HEK293 (cell line): ENCODE results near the gene KRT82.

Experiments used
- CTCF ChIA-PET: fragments of 350-600 bp; formaldehyde crosslinking; extraction: SDS; loops from one replicate; lab custom pipeline; 2021; ENCODE audit warnings: antibody characterized with exemption; lab: Yijun Ruan, JAX
- POLR2A ChIA-PET: fragments of 300-600 bp; formaldehyde crosslinking; extraction: SDS; loops from one replicate; lab custom pipeline; 2020; ENCODE audit warnings: antibody characterized with exemption, inconsistent platforms; lab: Yijun Ruan, JAX
- H3K27ac ChIP-seq: fragments of 200-500 bp; sonication (Bioruptor generic); 2 replicates; pipeline ENCODE4 v1.5.1; 2014; ENCODE audit warnings: low read depth, low read length, control low read depth, inconsistent platforms; ENCODE audit errors: extremely low read depth
- H3K36me3 ChIP-seq, 2 experiments: fragments of 200-500 bp in 1 of 2; sonication (Bioruptor generic) in 1 of 2; 1 replicate in 1 of 2; 2 replicates in 1 of 2; pipeline ENCODE4 v1.5.1; 2014 to 2017; ENCODE audit warnings: inconsistent platforms in 2 of 2, low read length in 2 of 2; ENCODE audit not compliant: control insufficient read depth in 2 of 2, insufficient read depth in 1 of 2
- H3K4me1 ChIP-seq: fragments of 200-500 bp; sonication (Bioruptor generic); 2 replicates; pipeline ENCODE4 v1.5.1; 2014; ENCODE audit warnings: mild to moderate bottlenecking, low read length, inconsistent platforms; ENCODE audit not compliant: control insufficient read depth, insufficient read depth
- H3K4me3 ChIP-seq: 2 replicates; pipeline ENCODE4 v1.5.1; 2011; ENCODE audit warnings: low read depth, mild to moderate bottlenecking, control low read depth, low read length, moderate library complexity
- H3K9me3 ChIP-seq: fragments of 200-500 bp; sonication (Bioruptor generic); 2 replicates; pipeline ENCODE4 v1.5.1; 2014; ENCODE audit warnings: low read depth, low read length, inconsistent platforms; ENCODE audit not compliant: control insufficient read depth, insufficient read depth
- AEBP2 ChIP-seq: fragments of 450-650 bp; formaldehyde crosslinking; IDR thresholded peaks from 2 replicates; pipeline ENCODE4 v1.5.1; 2016; ENCODE audit warnings: missing biosample characterization, missing genetic modification characterization, borderline replicate concordance
- BCL11A ChIP-seq: fragments of 450-650 bp; formaldehyde crosslinking; IDR thresholded peaks from 2 replicates; pipeline ENCODE4 v1.5.1; 2016; ENCODE audit warnings: low read depth, missing biosample characterization, missing genetic modification characterization
- EGR2 ChIP-seq: fragments of 450-650 bp; formaldehyde crosslinking; IDR thresholded peaks from 2 replicates; pipeline ENCODE4 v1.5.1; 2016; ENCODE audit warnings: low read depth, missing biosample characterization, missing genetic modification characterization
- GLIS1 ChIP-seq: fragments of 450-650 bp; formaldehyde crosslinking; IDR thresholded peaks from 2 replicates; pipeline ENCODE4 v1.5.1; 2016; ENCODE audit warnings: missing biosample characterization, missing genetic modification characterization
- KLF7 ChIP-seq: fragments of 450-650 bp; formaldehyde crosslinking; IDR thresholded peaks from 2 replicates; pipeline ENCODE4 v1.5.1; 2016; ENCODE audit warnings: missing biosample characterization, missing genetic modification characterization, borderline replicate concordance
- SP3 ChIP-seq: fragments of 450-650 bp; formaldehyde crosslinking; IDR thresholded peaks from 2 replicates; pipeline ENCODE4 v1.5.1; 2016; ENCODE audit warnings: missing biosample characterization, missing genetic modification characterization
- TRIM28 ChIP-seq: IDR thresholded peaks from 2 replicates; pipeline ENCODE4 v1.6.1; 2011; ENCODE audit warnings: low read length, control low read depth, borderline replicate concordance
- YY2 ChIP-seq: fragments of 450-650 bp; formaldehyde crosslinking; IDR thresholded peaks from 2 replicates; pipeline ENCODE4 v1.5.1; 2016; ENCODE audit warnings: missing biosample characterization, missing genetic modification characterization
- ZBTB17 ChIP-seq: fragments of 450-650 bp; formaldehyde crosslinking; IDR thresholded peaks from 2 replicates; pipeline ENCODE4 v1.5.1; 2016; ENCODE audit warnings: missing biosample characterization, missing genetic modification characterization
- ZNF223 ChIP-seq: fragments of 450-650 bp; formaldehyde crosslinking; IDR thresholded peaks from 2 replicates; pipeline ENCODE4 v1.5.1; 2016; ENCODE audit warnings: missing biosample characterization, missing genetic modification characterization
- ZNF350 ChIP-seq: fragments of 450-650 bp; formaldehyde crosslinking; IDR thresholded peaks from 2 replicates; pipeline ENCODE4 v1.5.0; 2017; ENCODE audit warnings: missing biosample characterization, mild to moderate bottlenecking, missing genetic modification characterization
- ZNF544 ChIP-seq: fragments of 450-650 bp; formaldehyde crosslinking; IDR thresholded peaks from 2 replicates; pipeline ENCODE4 v1.5.0; 2017; ENCODE audit warnings: missing biosample characterization, missing genetic modification characterization
- ZNF654 ChIP-seq: fragments of 450-650 bp; formaldehyde crosslinking; IDR thresholded peaks from 2 replicates; pipeline ENCODE4 v1.5.1; 2016; ENCODE audit warnings: low read depth, missing biosample characterization, missing genetic modification characterization
- ZNF747 ChIP-seq: fragments of 450-650 bp; formaldehyde crosslinking; IDR thresholded peaks from 2 replicates; pipeline ENCODE4 v1.5.1; 2016; ENCODE audit warnings: missing biosample characterization, missing genetic modification characterization
- ZNF768 ChIP-seq: fragments of 450-650 bp; formaldehyde crosslinking; IDR thresholded peaks from 2 replicates; pipeline ENCODE4 v1.5.1; 2018; ENCODE audit warnings: missing biosample characterization, mild to moderate bottlenecking, missing genetic modification characterization
- ZNF791 ChIP-seq: fragments of 450-650 bp; formaldehyde crosslinking; IDR thresholded peaks from 2 replicates; pipeline ENCODE4 v1.5.1; 2016; ENCODE audit warnings: missing biosample characterization, missing genetic modification characterization
- TF ChIP-seq, protein P1 (sequence below): fragments of 450-650 bp; formaldehyde crosslinking; IDR thresholded peaks from 2 replicates; pipeline ENCODE4 v1.5.1; 2016; ENCODE audit warnings: missing biosample characterization, missing genetic modification characterization
- TF ChIP-seq, protein P2 (sequence below): fragments of 450-650 bp; formaldehyde crosslinking; IDR thresholded peaks from 2 replicates; pipeline ENCODE4 v1.5.1; 2016; ENCODE audit warnings: missing biosample characterization, missing genetic modification characterization
- TF ChIP-seq, protein P3 (sequence below): fragments of 450-650 bp; formaldehyde crosslinking; IDR thresholded peaks from 2 replicates; pipeline ENCODE4 v1.5.1; 2016; ENCODE audit warnings: missing biosample characterization, missing genetic modification characterization, low read depth
- TF ChIP-seq, protein P4 (sequence below): fragments of 450-650 bp; formaldehyde crosslinking; IDR thresholded peaks from 2 replicates; pipeline ENCODE4 v1.5.1; 2016; ENCODE audit warnings: missing biosample characterization, missing genetic modification characterization

KRT82 gene

GRCh38 chr12:52380271-52380694 lies 25.9 kb downstream of the KRT82 start:
- Histone ChIP-seq H3K9me3 (no peaks in the 10 kb centered on the region), H3K4me3 (no peak overlapping the region), H3K4me1 (no peaks in the 10 kb centered on the region), H3K27ac (no peak overlapping the region), H3K36me3 (no peaks in the 10 kb centered on the region)
- ChIA-PET POLR2A (no interaction called here), CTCF (interaction anchor here (0.6 to 3.3 kb wide), 19 partner anchors 9 to 505 kb away, joined by 3 to 19 read pairs (median 6); no protein-coding TSS in a partner anchor)
- TF ChIP-seq, protein P1, sequence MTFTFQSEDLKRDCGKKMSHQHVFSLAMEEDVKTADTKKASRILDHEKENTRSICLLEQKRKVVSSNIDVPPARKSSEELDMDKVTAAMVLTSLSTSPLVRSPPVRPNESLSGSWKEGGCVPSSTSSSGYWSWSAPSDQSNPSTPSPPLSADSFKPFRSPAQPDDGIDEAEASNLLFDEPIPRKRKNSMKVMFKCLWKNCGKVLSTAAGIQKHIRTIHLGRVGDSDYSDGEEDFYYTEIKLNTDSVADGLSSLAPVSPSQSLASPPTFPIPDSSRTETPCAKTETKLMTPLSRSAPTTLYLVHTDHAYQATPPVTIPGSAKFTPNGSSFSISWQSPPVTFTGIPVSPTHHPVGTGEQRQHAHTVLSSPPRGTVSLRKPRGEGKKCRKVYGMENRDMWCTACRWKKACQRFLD (tag by site-specific recombination) = no peak
- TF ChIP-seq, protein P2, sequence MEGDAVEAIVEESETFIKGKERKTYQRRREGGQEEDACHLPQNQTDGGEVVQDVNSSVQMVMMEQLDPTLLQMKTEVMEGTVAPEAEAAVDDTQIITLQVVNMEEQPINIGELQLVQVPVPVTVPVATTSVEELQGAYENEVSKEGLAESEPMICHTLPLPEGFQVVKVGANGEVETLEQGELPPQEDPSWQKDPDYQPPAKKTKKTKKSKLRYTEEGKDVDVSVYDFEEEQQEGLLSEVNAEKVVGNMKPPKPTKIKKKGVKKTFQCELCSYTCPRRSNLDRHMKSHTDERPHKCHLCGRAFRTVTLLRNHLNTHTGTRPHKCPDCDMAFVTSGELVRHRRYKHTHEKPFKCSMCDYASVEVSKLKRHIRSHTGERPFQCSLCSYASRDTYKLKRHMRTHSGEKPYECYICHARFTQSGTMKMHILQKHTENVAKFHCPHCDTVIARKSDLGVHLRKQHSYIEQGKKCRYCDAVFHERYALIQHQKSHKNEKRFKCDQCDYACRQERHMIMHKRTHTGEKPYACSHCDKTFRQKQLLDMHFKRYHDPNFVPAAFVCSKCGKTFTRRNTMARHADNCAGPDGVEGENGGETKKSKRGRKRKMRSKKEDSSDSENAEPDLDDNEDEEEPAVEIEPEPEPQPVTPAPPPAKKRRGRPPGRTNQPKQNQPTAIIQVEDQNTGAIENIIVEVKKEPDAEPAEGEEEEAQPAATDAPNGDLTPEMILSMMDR (tag by site-specific recombination) = peak; percentile 19; the same call in 1 of the 2 replicates
- TF ChIP-seq ZBTB17 (tag by site-specific recombination) (no peak), ZNF654 (tag by site-specific recombination) (peak; percentile 18), ZNF791 (tag by site-specific recombination) (no peak)

GRCh38 chr12:52379536-52379935 lies 26.6 kb downstream of the KRT82 start:
- H3K4me3 ChIP-seq = no peak overlapping the region
- H3K9me3 ChIP-seq = no peaks in the 10 kb centered on the region
- ChIA-PET CTCF (interaction anchor here (0.5 to 3.3 kb wide), 16 partner anchors 9 to 545 kb away, joined by 3 to 19 read pairs (median 6); no protein-coding TSS in a partner anchor), POLR2A (no interaction called here)
- H3K4me1 ChIP-seq = no peaks in the 10 kb centered on the region
- no peaks in the 10 kb centered on the region for H3K36me3 ChIP-seq
- TF ChIP-seq, protein P3, sequence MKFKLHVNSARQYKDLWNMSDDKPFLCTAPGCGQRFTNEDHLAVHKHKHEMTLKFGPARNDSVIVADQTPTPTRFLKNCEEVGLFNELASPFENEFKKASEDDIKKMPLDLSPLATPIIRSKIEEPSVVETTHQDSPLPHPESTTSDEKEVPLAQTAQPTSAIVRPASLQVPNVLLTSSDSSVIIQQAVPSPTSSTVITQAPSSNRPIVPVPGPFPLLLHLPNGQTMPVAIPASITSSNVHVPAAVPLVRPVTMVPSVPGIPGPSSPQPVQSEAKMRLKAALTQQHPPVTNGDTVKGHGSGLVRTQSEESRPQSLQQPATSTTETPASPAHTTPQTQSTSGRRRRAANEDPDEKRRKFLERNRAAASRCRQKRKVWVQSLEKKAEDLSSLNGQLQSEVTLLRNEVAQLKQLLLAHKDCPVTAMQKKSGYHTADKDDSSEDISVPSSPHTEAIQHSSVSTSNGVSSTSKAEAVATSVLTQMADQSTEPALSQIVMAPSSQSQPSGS = no peak
- TF ChIP-seq AEBP2 (tag by site-specific recombination) (no peak), EGR2 (tag by site-specific recombination) (no peak), BCL11A (tag by site-specific recombination) (no peak), ZNF544 (tag by site-specific recombination) (no peak), ZNF768 (tag by site-specific recombination) (no peak), GLIS1 (tag by site-specific recombination) (no peak), TRIM28 (no peak), KLF7 (no peak), ZNF350 (no peak), YY2 (tag by site-specific recombination) (no peak), ZNF747 (tag by site-specific recombination) (no peak), SP3 (tag by site-specific recombination) (no peak), ZNF223 (tag by site-specific recombination) (no peak)
- TF ChIP-seq, protein P4, sequence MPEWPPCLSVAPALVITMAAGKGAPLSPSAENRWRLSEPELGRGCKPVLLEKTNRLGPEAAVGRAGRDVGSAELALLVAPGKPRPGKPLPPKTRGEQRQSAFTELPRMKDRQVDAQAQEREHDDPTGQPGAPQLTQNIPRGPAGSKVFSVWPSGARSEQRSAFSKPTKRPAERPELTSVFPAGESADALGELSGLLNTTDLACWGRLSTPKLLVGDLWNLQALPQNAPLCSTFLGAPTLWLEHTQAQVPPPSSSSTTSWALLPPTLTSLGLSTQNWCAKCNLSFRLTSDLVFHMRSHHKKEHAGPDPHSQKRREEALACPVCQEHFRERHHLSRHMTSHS = no peak
- H3K27ac ChIP-seq = no peak overlapping the region
